OCI-LY7 (cell line): Measurements from ENCODE around the gene CES2. TPM values are rescaled to one million over a fixed set of nuclear protein-coding genes. Genes with fewer than 3 reads are reported as not detected.

ENCODE experiments used
- BruUV-seq: library from RNA; stranded (reverse); fragments of 400-500 nt; replicated peaks from 2 replicates; lab custom pipeline; 2021; lab: Mats Ljungman, UMichigan
- CTCF ChIA-PET: fragments of 300-600 bp; sonication (Branson Sonifier 250); formaldehyde crosslinking; loops from one replicate; lab custom pipeline; 2022; ENCODE audit warnings: antibody characterized with exemption; ENCODE audit not compliant: unreplicated experiment; lab: Charles Lee
- POLR2A ChIA-PET: fragments of 300-600 bp; sonication (Branson Sonifier 250); formaldehyde crosslinking; loops from one replicate; lab custom pipeline; 2022; ENCODE audit warnings: antibody characterized with exemption; lab: Charles Lee
- DNase-seq: peaks from one replicate; pipeline ENCODE4 v3.0.0-alpha.2; 2015; ENCODE audit warnings: low spot score
- H2AFZ ChIP-seq: fragments of 200-600 bp; sonication (generic), shearing (Covaris generic); 2 replicates; pipeline ENCODE4 v1.6.1; 2014; ENCODE audit warnings: mild to moderate bottlenecking, antibody characterized with exemption, low read length, moderate library complexity
- H3K27ac ChIP-seq: fragments of 200-600 bp; sonication (generic); 2 replicates; pipeline ENCODE4 v1.5.1; 2014; ENCODE audit warnings: mixed run types, low read depth, mild to moderate bottlenecking, moderate library complexity, low read length, inconsistent platforms; ENCODE audit not compliant: poor library complexity, severe bottlenecking
- H3K36me3 ChIP-seq: fragments of 200-600 bp; sonication (generic); 2 replicates; pipeline ENCODE4 v1.6.1; 2014; ENCODE audit warnings: mild to moderate bottlenecking, antibody characterized with exemption, low read length, moderate library complexity, mixed read lengths; ENCODE audit not compliant: insufficient read depth
- H3K4me1 ChIP-seq: fragments of 200-600 bp; sonication (generic); 2 replicates; pipeline ENCODE4 v1.5.1; 2014; ENCODE audit warnings: mild to moderate bottlenecking, low read length; ENCODE audit not compliant: insufficient read depth, poor library complexity, severe bottlenecking
- H3K4me2 ChIP-seq: fragments of 200-600 bp; sonication (generic); 2 replicates; pipeline ENCODE4 v1.6.1; 2014; ENCODE audit warnings: mild to moderate bottlenecking, low read length
- H3K4me3 ChIP-seq: fragments of 200-600 bp; sonication (generic); 2 replicates; pipeline ENCODE4 v1.5.1; 2014; ENCODE audit warnings: mild to moderate bottlenecking, low read depth, low read length; ENCODE audit not compliant: poor library complexity, severe bottlenecking
- H3K79me2 ChIP-seq: fragments of 200-600 bp; sonication (generic); 2 replicates; pipeline ENCODE4 v1.6.1; 2016; ENCODE audit warnings: low read depth, mild to moderate bottlenecking, low read length, moderate library complexity, mixed read lengths; ENCODE audit not compliant: insufficient read depth
- H3K9me2 ChIP-seq: fragments of 200-600 bp; sonication (generic); 2 replicates; pipeline ENCODE4 v1.6.1; 2016; ENCODE audit warnings: mild to moderate bottlenecking, low read length, mixed read lengths; ENCODE audit not compliant: insufficient read depth
- H3K9me3 ChIP-seq: fragments of 200-600 bp; sonication (generic); 2 replicates; pipeline ENCODE4 v1.6.1; 2014; ENCODE audit warnings: mild to moderate bottlenecking, mixed run types, low read length, mixed read lengths
- H4K20me1 ChIP-seq: fragments of 200-600 bp; sonication (generic); 2 replicates; pipeline ENCODE4 v1.6.1; 2014; ENCODE audit warnings: mild to moderate bottlenecking, antibody characterized with exemption, low read length, moderate library complexity, mixed read lengths; ENCODE audit not compliant: insufficient read depth
- EZH2phosphoT487 ChIP-seq: fragments of 200-600 bp; sonication (generic); IDR thresholded peaks from 2 replicates; pipeline ENCODE4 v1.6.1; 2018; ENCODE audit warnings: low read depth, borderline replicate concordance, mild to moderate bottlenecking, mixed run types, antibody characterized with exemption, low read length, moderate library complexity, mixed read lengths
- intact Hi-C: fragments of 100-400 bp; cut with micrococcal nuclease; formaldehyde crosslinking; loops from one replicate; pipeline ENCODE4 v1.10.0; 2022; ENCODE audit not compliant: unreplicated experiment
- total RNA-seq, 2 experiments: library from RNA; depleted of rRNA in 1 of 2; stranded (reverse); fragments of >200 nt in 1 of 2; shearing (Covaris generic) in 1 of 2; gene quantifications; 2 replicates each; pipeline ENCODE4 v1.2.3, GENCODE V29; 2014 to 2022
- TF ChIP-seq, protein P1 (sequence below): fragments of 200-600 bp; sonication (generic); conservative IDR thresholded peaks from 2 replicates; pipeline ENCODE4 v1.5.1; 2014; ENCODE audit warnings: mild to moderate bottlenecking, antibody characterized with exemption, low read length, moderate library complexity, mixed read lengths

CES2 gene
- total RNA-seq, 2 experiments from 2014 or later, result 29.6 to 30.7 TPM

DNA sequence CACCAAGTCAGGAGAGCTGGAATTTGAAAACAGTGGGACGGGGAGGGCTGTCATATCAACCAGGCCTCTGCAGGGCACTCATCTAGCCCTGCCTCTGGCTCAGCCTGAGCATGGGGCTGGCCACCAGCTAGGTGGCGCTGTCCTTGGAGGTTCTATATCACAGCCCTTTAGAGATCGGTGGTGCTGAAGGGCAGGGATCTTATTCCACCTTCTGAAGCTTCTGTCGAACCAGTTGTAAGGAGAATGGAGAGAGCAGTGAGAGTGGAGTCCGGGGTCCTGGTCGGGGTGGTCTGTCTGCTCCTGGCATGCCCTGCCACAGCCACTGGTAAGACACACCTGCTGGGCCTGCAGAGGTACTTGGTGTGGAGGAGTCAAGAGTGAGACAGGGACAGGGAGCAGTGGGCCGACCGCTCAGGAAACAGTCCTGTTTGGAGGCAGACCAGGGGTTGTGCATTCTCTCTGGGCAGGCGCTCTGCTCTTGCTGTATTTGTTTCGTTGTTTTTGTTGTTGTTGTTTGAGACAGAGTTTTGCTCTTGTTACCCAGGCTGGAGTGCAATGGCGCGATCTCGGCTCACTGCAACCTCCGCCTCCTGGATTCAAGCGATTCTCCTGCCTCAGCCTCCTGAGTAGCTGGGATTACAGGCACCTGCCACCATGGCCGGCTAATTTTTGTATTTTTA is 25.9 kb downstream of the CES2 start, which contains the start of gene CES3:
CES3 (plus strand) TSS at position 202 of the 680 bp plus-strand sequence; CDS start at position 244, 42 bp downstream.
- Histone ChIP-seq H3K79me2 (no peaks in the 10 kb centered on the region), H3K4me1 (peaks cover 4% of the 10 kb centered on the region), H3K9me3 (no peaks in the 10 kb centered on the region), H3K36me3 (no peaks in the 10 kb centered on the region), H3K27ac (no peak within 1 kb of the TSS), H3K9me2 (no peaks in the 10 kb centered on the region), H2AFZ (peak within 1 kb of the TSS; percentile 40; the same call in 1 of the 2 replicates), H3K4me3 (no peak within 1 kb of the TSS), H4K20me1 (no peaks in the 10 kb centered on the region), H3K4me2 (peak within 1 kb of the TSS; percentile 12; the same call in 1 of the 2 replicates)
- DNase-seq, result peak; percentile 80
- CTCF ChIA-PET, result interaction anchor here (0.5 kb wide), 1 partner anchor 18 kb away, joined by 9 read pairs; no protein-coding TSS in a partner anchor
- intact Hi-C loops, result no loop called here
- no peak for TF ChIP-seq EZH2phosphoT487
- TF ChIP-seq, protein P1, sequence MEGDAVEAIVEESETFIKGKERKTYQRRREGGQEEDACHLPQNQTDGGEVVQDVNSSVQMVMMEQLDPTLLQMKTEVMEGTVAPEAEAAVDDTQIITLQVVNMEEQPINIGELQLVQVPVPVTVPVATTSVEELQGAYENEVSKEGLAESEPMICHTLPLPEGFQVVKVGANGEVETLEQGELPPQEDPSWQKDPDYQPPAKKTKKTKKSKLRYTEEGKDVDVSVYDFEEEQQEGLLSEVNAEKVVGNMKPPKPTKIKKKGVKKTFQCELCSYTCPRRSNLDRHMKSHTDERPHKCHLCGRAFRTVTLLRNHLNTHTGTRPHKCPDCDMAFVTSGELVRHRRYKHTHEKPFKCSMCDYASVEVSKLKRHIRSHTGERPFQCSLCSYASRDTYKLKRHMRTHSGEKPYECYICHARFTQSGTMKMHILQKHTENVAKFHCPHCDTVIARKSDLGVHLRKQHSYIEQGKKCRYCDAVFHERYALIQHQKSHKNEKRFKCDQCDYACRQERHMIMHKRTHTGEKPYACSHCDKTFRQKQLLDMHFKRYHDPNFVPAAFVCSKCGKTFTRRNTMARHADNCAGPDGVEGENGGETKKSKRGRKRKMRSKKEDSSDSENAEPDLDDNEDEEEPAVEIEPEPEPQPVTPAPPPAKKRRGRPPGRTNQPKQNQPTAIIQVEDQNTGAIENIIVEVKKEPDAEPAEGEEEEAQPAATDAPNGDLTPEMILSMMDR, result peak; percentile 94
- BruUV-seq, result no TSS peak
- POLR2A ChIA-PET, result interaction anchor here (0.5 kb wide), 1 partner anchor 67 kb away, joined by 4 read pairs; no protein-coding TSS in a partner anchor

DNA sequence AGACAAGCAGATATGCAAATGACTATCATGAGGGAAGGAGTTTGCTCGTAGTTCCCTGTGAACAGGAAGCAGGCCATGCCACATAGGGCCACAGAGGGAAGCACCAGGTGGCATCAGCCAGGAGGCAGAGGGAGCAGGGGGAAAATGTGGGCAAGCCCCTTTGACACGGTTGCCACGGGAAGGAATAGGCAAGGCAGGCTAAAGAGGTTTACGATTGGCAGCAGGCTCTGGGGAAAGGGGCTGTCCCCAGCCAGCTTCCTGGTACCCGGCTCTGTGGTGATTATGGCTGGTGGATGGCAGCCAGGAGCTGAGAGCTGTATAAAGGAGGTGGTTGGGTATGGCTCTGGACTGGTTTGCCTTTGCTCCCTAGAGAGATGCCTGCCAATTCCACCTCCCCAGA is 26.6 kb downstream of the CES2 start:
- no peak for DNase-seq
- POLR2A ChIA-PET, result interaction anchor here (0.6 kb wide), 1 partner anchor 46 kb away, joined by 3 read pairs; no protein-coding TSS in a partner anchor
- Histone ChIP-seq H2AFZ (peak overlapping the region; percentile 40; the same call in 1 of the 2 replicates), H3K4me3 (no peak overlapping the region), H3K4me1 (peaks cover 4% of the 10 kb centered on the region), H3K36me3 (no peaks in the 10 kb centered on the region), H3K79me2 (no peaks in the 10 kb centered on the region), H3K9me2 (no peaks in the 10 kb centered on the region), H3K27ac (no peak overlapping the region), H3K9me3 (no peaks in the 10 kb centered on the region), H3K4me2 (peak overlapping the region; percentile 12; the same call in 1 of the 2 replicates), H4K20me1 (no peaks in the 10 kb centered on the region)
- intact Hi-C loops, result no loop called here
- TF ChIP-seq, protein P1, result no peak
- no peak for TF ChIP-seq EZH2phosphoT487
- CTCF ChIA-PET, result interaction anchor here (0.6 kb wide), 1 partner anchor 56 kb away, joined by 3 read pairs; no protein-coding TSS in a partner anchor
- BruUV-seq, result no TSS peak

DNA sequence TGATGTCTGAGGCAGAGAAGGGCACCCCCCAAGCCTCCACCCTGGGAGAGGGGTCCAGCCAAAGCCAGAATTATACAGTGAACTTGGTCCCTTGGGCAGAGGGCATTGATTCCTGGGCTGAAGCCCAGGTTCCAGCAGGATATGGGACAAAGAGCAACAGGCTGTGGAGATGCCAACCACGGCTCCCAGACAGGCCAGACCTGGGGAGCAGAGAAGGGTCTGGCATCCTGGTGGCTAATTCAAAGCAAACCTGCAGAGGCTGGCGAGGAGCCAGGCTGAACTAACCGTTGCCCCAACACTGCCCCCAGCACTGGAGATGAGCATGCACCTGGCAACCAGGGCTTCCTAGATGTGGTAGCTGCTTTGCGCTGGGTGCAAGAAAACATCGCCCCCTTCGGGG is 28.7 kb downstream of the CES2 start:
- no peaks in the 10 kb centered on the region for H3K9me3 ChIP-seq
- H3K4me1 ChIP-seq, result peaks cover 4% of the 10 kb centered on the region
- no peaks in the 10 kb centered on the region for H3K79me2 ChIP-seq
- intact Hi-C loops, result no loop called here
- TF ChIP-seq EZH2phosphoT487, result no peak
- TF ChIP-seq, protein P1, result no peak
- H3K27ac ChIP-seq, result no peak overlapping the region
- H3K4me3 ChIP-seq, result no peak overlapping the region
- no peak for DNase-seq
- no peak overlapping the region for H2AFZ ChIP-seq
- no peaks in the 10 kb centered on the region for H3K9me2 ChIP-seq
- POLR2A ChIA-PET, result no interaction called here
- BruUV-seq, result no TSS peak
- no peaks in the 10 kb centered on the region for H4K20me1 ChIP-seq
- H3K36me3 ChIP-seq, result no peaks in the 10 kb centered on the region
- H3K4me2 ChIP-seq, result no peak overlapping the region
- CTCF ChIA-PET, result no interaction called here
